SK-N-SH treated with all-trans-retinoic acid at 6 μM for 48 hours (cell line): ENCODE data around the gene EEF1AKMT3.

Experiments
- ATAC-seq: fragments of 200-7000 bp; cut with Tn5 transposase; 3 replicates; pipeline ENCODE4 v1.9.1; 2020; ENCODE audit warnings: mild to moderate bottlenecking, moderate library complexity
- ARNTL ChIP-seq: fragments of 450-650 bp; formaldehyde crosslinking; IDR thresholded peaks from 2 replicates; pipeline ENCODE4 v1.5.0; 2020; ENCODE audit warnings: low read depth, mild to moderate bottlenecking, moderate library complexity, borderline replicate concordance
- BACH2 ChIP-seq: fragments of 250-450 bp; sonication (Bioruptor Pico); IDR thresholded peaks from 2 replicates; pipeline ENCODE4 v1.9.0; 2021; ENCODE audit warnings: mild to moderate bottlenecking, borderline replicate concordance
- CSDC2 ChIP-seq: fragments of 250-450 bp; sonication (Bioruptor Pico); IDR thresholded peaks from 2 replicates; pipeline ENCODE4 v1.5.0; 2020; ENCODE audit warnings: mild to moderate bottlenecking, moderate library complexity
- ESRRG ChIP-seq: fragments of 250-450 bp; sonication (Bioruptor Pico); IDR thresholded peaks from 2 replicates; pipeline ENCODE4 v1.6.1; 2021; ENCODE audit warnings: mild to moderate bottlenecking
- GLIS3 ChIP-seq: fragments of 250-450 bp; sonication (Bioruptor Pico); IDR thresholded peaks from 2 replicates; pipeline ENCODE4 v1.5.0; 2020; ENCODE audit warnings: mild to moderate bottlenecking, moderate library complexity
- ISL1 ChIP-seq: fragments of 250-450 bp; sonication (Bioruptor Pico); IDR thresholded peaks from 2 replicates; pipeline ENCODE4 v2.1.2; 2022; ENCODE audit warnings: mild to moderate bottlenecking, moderate library complexity
- OSR1 ChIP-seq: fragments of 250-450 bp; sonication (Bioruptor Pico); IDR thresholded peaks from 2 replicates; pipeline ENCODE4 v1.8.0; 2022; ENCODE audit warnings: moderate library complexity, mild to moderate bottlenecking, inconsistent platforms
- PPARA ChIP-seq: fragments of 250-450 bp; sonication (Bioruptor Pico); IDR thresholded peaks from 2 replicates; pipeline ENCODE4 v1.5.0; 2020; ENCODE audit warnings: mild to moderate bottlenecking, borderline replicate concordance
- RARB ChIP-seq: fragments of 250-450 bp; sonication (Bioruptor Pico); IDR thresholded peaks from 2 replicates; pipeline ENCODE4 v1.8.0; 2021; ENCODE audit warnings: mild to moderate bottlenecking, moderate library complexity
- SNAI2 ChIP-seq: fragments of 250-450 bp; sonication (Bioruptor Pico); IDR thresholded peaks from 2 replicates; pipeline ENCODE4 v1.5.0; 2020; ENCODE audit warnings: mild to moderate bottlenecking, moderate library complexity
- TCF4 ChIP-seq: fragments of 250-450 bp; sonication (Bioruptor Pico); IDR thresholded peaks from 2 replicates; pipeline ENCODE4 v1.8.0; 2021; ENCODE audit warnings: mild to moderate bottlenecking, moderate library complexity, borderline replicate concordance
- TOX ChIP-seq: fragments of 250-450 bp; sonication (Bioruptor Pico); IDR thresholded peaks from 2 replicates; pipeline ENCODE4 v1.8.0; 2021; ENCODE audit warnings: mild to moderate bottlenecking, moderate library complexity, borderline replicate concordance
- ZC3H10 ChIP-seq: fragments of 250-450 bp; sonication (Bioruptor Pico); IDR thresholded peaks from 2 replicates; pipeline ENCODE4 v1.5.1; 2021; ENCODE audit warnings: mild to moderate bottlenecking, moderate library complexity
- ZFP3 ChIP-seq: fragments of 250-450 bp; sonication (Bioruptor Pico); IDR thresholded peaks from 2 replicates; pipeline ENCODE4 v1.5.0; 2020; ENCODE audit warnings: mild to moderate bottlenecking, moderate library complexity
- ZFP30 ChIP-seq: fragments of 450-650 bp; formaldehyde crosslinking; IDR thresholded peaks from 2 replicates; pipeline ENCODE4 v1.5.0; 2022; ENCODE audit warnings: mild to moderate bottlenecking, moderate library complexity
- ZNF565 ChIP-seq: fragments of 450-650 bp; formaldehyde crosslinking; conservative IDR thresholded peaks from 2 replicates; pipeline ENCODE4 v1.5.0; 2020; ENCODE audit warnings: low read depth, mild to moderate bottlenecking, moderate library complexity
- ZNF70 ChIP-seq: fragments of 450-650 bp; formaldehyde crosslinking; IDR thresholded peaks from 2 replicates; pipeline ENCODE4 v1.5.0; 2020; ENCODE audit warnings: mild to moderate bottlenecking, moderate library complexity
- ZNF8 ChIP-seq: fragments of 450-650 bp; formaldehyde crosslinking; IDR thresholded peaks from 2 replicates; pipeline ENCODE4 v1.5.0; 2020; ENCODE audit warnings: mild to moderate bottlenecking, moderate library complexity
- TF ChIP-seq, protein P1 (sequence below): fragments of 250-450 bp; sonication (Bioruptor Pico); IDR thresholded peaks from 2 replicates; pipeline ENCODE4 v1.8.0; 2020; ENCODE audit warnings: mild to moderate bottlenecking, moderate library complexity, borderline replicate concordance
- TF ChIP-seq, protein P2 (sequence below): fragments of 250-450 bp; sonication (Bioruptor Pico); IDR thresholded peaks from 2 replicates; pipeline ENCODE4 v1.5.0; 2020; ENCODE audit warnings: mild to moderate bottlenecking, moderate library complexity
- TF ChIP-seq, protein P3 (sequence below): fragments of 250-450 bp; sonication (Bioruptor Pico); IDR thresholded peaks from 2 replicates; pipeline ENCODE4 v1.5.1; 2020; ENCODE audit warnings: low read depth, mild to moderate bottlenecking, moderate library complexity
- TF ChIP-seq, protein P4 (sequence below): fragments of 250-450 bp; sonication (Bioruptor Pico); IDR thresholded peaks from 2 replicates; pipeline ENCODE4 v1.5.1; 2021; ENCODE audit warnings: mild to moderate bottlenecking, moderate library complexity
- TF ChIP-seq, protein P5 (sequence below): fragments of 250-450 bp; sonication (Bioruptor Pico); IDR thresholded peaks from 2 replicates; pipeline ENCODE4 v1.8.0; 2021; ENCODE audit warnings: low read depth, mild to moderate bottlenecking, moderate library complexity, borderline replicate concordance

Gene EEF1AKMT3

DNA sequence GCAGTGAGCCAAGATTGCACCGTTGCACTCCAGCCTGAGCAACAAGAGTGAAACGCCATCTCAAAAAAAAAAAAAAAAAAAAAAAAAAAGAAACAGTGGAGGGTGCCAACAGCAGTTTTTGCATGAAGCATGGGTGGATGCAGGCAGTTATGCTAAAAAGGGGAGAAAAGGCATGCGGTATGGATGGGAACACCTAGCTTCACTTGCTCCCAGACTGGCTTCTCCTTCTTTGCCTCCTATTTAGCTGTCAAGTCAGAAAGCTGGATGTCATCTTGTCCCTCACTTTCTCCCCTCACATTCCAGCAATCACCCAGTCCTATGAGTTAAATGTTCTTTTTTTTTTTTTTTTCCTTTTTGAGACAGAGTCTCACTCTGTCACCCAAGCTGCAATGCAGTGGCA is 2.6 kb downstream of the EEF1AKMT3 start:
- no peak for ATAC-seq
- no peak for TF ChIP-seq OSR1 (CRISPR knock-in tag)
- TF ChIP-seq ZNF70 (CRISPR knock-in tag): no peak
- TF ChIP-seq ZNF8 (CRISPR knock-in tag): no peak
- TF ChIP-seq GLIS3 (CRISPR knock-in tag): no peak
- TF ChIP-seq, protein P1, sequence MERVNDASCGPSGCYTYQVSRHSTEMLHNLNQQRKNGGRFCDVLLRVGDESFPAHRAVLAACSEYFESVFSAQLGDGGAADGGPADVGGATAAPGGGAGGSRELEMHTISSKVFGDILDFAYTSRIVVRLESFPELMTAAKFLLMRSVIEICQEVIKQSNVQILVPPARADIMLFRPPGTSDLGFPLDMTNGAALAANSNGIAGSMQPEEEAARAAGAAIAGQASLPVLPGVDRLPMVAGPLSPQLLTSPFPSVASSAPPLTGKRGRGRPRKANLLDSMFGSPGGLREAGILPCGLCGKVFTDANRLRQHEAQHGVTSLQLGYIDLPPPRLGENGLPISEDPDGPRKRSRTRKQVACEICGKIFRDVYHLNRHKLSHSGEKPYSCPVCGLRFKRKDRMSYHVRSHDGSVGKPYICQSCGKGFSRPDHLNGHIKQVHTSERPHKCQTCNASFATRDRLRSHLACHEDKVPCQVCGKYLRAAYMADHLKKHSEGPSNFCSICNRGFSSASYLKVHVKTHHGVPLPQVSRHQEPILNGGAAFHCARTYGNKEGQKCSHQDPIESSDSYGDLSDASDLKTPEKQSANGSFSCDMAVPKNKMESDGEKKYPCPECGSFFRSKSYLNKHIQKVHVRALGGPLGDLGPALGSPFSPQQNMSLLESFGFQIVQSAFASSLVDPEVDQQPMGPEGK: no peak
- TF ChIP-seq RARB (CRISPR knock-in tag): no peak
- TF ChIP-seq ISL1: no peak
- TF ChIP-seq ZFP30 (CRISPR knock-in tag): no peak
- no peak for TF ChIP-seq ZNF565 (CRISPR knock-in tag)
- TF ChIP-seq SNAI2 (CRISPR knock-in tag): no peak
- TF ChIP-seq, protein P2, sequence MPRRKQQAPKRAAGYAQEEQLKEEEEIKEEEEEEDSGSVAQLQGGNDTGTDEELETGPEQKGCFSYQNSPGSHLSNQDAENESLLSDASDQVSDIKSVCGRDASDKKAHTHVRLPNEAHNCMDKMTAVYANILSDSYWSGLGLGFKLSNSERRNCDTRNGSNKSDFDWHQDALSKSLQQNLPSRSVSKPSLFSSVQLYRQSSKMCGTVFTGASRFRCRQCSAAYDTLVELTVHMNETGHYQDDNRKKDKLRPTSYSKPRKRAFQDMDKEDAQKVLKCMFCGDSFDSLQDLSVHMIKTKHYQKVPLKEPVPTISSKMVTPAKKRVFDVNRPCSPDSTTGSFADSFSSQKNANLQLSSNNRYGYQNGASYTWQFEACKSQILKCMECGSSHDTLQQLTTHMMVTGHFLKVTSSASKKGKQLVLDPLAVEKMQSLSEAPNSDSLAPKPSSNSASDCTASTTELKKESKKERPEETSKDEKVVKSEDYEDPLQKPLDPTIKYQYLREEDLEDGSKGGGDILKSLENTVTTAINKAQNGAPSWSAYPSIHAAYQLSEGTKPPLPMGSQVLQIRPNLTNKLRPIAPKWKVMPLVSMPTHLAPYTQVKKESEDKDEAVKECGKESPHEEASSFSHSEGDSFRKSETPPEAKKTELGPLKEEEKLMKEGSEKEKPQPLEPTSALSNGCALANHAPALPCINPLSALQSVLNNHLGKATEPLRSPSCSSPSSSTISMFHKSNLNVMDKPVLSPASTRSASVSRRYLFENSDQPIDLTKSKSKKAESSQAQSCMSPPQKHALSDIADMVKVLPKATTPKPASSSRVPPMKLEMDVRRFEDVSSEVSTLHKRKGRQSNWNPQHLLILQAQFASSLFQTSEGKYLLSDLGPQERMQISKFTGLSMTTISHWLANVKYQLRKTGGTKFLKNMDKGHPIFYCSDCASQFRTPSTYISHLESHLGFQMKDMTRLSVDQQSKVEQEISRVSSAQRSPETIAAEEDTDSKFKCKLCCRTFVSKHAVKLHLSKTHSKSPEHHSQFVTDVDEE (CRISPR knock-in tag): no peak
- TF ChIP-seq, protein P3, sequence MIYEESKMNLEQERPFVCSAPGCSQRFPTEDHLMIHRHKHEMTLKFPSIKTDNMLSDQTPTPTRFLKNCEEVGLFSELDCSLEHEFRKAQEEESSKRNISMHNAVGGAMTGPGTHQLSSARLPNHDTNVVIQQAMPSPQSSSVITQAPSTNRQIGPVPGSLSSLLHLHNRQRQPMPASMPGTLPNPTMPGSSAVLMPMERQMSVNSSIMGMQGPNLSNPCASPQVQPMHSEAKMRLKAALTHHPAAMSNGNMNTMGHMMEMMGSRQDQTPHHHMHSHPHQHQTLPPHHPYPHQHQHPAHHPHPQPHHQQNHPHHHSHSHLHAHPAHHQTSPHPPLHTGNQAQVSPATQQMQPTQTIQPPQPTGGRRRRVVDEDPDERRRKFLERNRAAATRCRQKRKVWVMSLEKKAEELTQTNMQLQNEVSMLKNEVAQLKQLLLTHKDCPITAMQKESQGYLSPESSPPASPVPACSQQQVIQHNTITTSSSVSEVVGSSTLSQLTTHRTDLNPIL (CRISPR knock-in tag): no peak
- no peak for TF ChIP-seq TCF4 (CRISPR knock-in tag)
- no peak for TF ChIP-seq BACH2 (CRISPR knock-in tag)
- TF ChIP-seq, protein P4, sequence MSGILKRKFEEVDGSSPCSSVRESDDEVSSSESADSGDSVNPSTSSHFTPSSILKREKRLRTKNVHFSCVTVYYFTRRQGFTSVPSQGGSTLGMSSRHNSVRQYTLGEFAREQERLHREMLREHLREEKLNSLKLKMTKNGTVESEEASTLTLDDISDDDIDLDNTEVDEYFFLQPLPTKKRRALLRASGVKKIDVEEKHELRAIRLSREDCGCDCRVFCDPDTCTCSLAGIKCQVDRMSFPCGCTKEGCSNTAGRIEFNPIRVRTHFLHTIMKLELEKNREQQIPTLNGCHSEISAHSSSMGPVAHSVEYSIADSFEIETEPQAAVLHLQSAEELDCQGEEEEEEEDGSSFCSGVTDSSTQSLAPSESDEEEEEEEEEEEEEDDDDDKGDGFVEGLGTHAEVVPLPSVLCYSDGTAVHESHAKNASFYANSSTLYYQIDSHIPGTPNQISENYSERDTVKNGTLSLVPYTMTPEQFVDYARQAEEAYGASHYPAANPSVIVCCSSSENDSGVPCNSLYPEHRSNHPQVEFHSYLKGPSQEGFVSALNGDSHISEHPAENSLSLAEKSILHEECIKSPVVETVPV (CRISPR knock-in tag): no peak
- TF ChIP-seq PPARA (CRISPR knock-in tag): no peak
- TF ChIP-seq ZFP3 (CRISPR knock-in tag): no peak
- TF ChIP-seq, protein P5, sequence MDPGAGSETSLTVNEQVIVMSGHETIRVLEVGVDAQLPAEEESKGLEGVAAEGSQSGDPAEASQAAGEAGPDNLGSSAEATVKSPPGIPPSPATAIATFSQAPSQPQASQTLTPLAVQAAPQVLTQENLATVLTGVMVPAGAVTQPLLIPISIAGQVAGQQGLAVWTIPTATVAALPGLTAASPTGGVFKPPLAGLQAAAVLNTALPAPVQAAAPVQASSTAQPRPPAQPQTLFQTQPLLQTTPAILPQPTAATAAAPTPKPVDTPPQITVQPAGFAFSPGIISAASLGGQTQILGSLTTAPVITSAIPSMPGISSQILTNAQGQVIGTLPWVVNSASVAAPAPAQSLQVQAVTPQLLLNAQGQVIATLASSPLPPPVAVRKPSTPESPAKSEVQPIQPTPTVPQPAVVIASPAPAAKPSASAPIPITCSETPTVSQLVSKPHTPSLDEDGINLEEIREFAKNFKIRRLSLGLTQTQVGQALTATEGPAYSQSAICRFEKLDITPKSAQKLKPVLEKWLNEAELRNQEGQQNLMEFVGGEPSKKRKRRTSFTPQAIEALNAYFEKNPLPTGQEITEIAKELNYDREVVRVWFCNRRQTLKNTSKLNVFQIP (CRISPR knock-in tag): no peak
- no peak for TF ChIP-seq ZC3H10
- TF ChIP-seq ESRRG (CRISPR knock-in tag): no peak
- TF ChIP-seq, all 23 proteins: peak for 0

DNA sequence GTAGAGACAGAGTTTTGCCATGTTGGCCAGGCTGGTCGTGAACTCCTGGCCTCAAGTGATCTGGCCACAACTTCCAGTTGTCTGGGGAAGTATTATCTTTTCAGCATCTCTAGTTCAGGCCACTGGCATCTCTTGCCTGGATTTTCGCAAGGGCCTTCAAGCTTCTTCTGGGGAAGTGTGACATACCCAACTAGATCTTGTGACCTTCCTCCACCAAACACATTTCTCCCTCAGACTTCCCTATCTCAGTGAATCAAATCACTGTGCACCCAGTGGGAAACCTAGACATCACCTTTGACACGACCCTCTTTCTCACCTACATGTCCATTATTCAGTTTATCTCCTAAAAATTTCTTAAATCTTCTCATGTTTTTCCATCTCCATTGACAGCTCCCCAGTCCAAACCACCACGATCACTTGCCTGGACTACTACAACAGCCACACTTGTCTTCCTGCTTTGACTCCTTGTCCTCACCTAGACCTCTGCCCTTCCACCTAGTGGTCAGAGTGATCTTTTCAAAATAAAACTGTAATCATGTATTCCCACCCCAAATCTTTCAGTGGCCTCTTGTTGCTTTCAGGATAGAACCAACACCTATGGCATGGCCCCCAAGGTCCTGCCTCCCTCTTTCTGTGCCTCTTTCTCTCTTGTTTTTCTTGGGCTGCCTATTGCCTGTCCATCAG is 3.3 kb downstream of the EEF1AKMT3 start:
- TF ChIP-seq ARNTL (CRISPR knock-in tag) (no peak), TOX (CRISPR knock-in tag) (no peak), OSR1 (CRISPR knock-in tag) (no peak), RARB (CRISPR knock-in tag) (no peak), PPARA (CRISPR knock-in tag) (no peak), ZFP30 (CRISPR knock-in tag) (no peak), ZC3H10 (no peak), TCF4 (CRISPR knock-in tag) (no peak), ZFP3 (CRISPR knock-in tag) (no peak), ZNF8 (CRISPR knock-in tag) (no peak), ISL1 (no peak), BACH2 (CRISPR knock-in tag) (no peak), GLIS3 (CRISPR knock-in tag) (no peak), CSDC2 (CRISPR knock-in tag) (no peak), ESRRG (CRISPR knock-in tag) (no peak)
- TF ChIP-seq, protein P2 (CRISPR knock-in tag): no peak
- TF ChIP-seq, protein P5 (CRISPR knock-in tag): no peak
- TF ChIP-seq, protein P3 (CRISPR knock-in tag): no peak
- TF ChIP-seq, all 23 proteins: peak for 0
- ATAC-seq: no peak
